H9 (cell line): ENCODE results near the gene GRID1. TPM values are rescaled to one million over a fixed set of nuclear protein-coding genes. Genes with fewer than 3 reads are reported as not detected.
A peak's percentile ranks its signal among the peaks of the same experiment; 100 is the strongest.

Experiments
- DNase-seq: peaks from one replicate; pipeline ENCODE4 v3.0.0-alpha.2; 2017
- H2AFZ ChIP-seq: one replicate; pipeline ENCODE4 v1.6.1; 2013; ENCODE audit warnings: mild to moderate bottlenecking, low read length, control low read depth, moderate library complexity
- H2AK5ac ChIP-seq: 2 replicates; pipeline ENCODE4 v1.6.1; 2013; ENCODE audit warnings: low read length, control low read depth, mixed read lengths; ENCODE audit not compliant: insufficient read length
- H2BK120ac ChIP-seq: one replicate; pipeline ENCODE4 v1.6.1; 2013; ENCODE audit warnings: low read depth, mild to moderate bottlenecking, low read length, control low read depth, inconsistent platforms; ENCODE audit not compliant: poor library complexity, severe bottlenecking
- H2BK12ac ChIP-seq: 2 replicates; pipeline ENCODE4 v1.6.1; 2013; ENCODE audit warnings: low read length, control low read depth, mixed read lengths, low read depth; ENCODE audit not compliant: insufficient read length
- H2BK15ac ChIP-seq: 2 replicates; pipeline ENCODE4 v1.6.1; 2013; ENCODE audit warnings: low read depth, low read length, control low read depth
- H2BK20ac ChIP-seq: one replicate; pipeline ENCODE4 v1.6.1; 2013; ENCODE audit warnings: low read depth, mild to moderate bottlenecking, low read length, control low read depth, inconsistent platforms; ENCODE audit not compliant: poor library complexity, severe bottlenecking
- H2BK5ac ChIP-seq: 2 replicates; pipeline ENCODE4 v1.6.1; 2013; ENCODE audit warnings: low read length, control low read depth, mixed read lengths; ENCODE audit not compliant: insufficient read length
- H3K14ac ChIP-seq: 2 replicates; pipeline ENCODE4 v1.6.1; 2013; ENCODE audit warnings: low read length, control low read depth; ENCODE audit not compliant: insufficient read depth
- H3K18ac ChIP-seq: 2 replicates; pipeline ENCODE4 v1.6.1; 2013; ENCODE audit warnings: low read depth, mild to moderate bottlenecking, mixed read lengths, low read length, control low read depth; ENCODE audit not compliant: insufficient read length
- H3K23ac ChIP-seq: 2 replicates; pipeline ENCODE4 v1.6.1; 2013; ENCODE audit warnings: low read length, control low read depth, mixed read lengths, low read depth; ENCODE audit not compliant: insufficient read length
- H3K23me2 ChIP-seq: 2 replicates; pipeline ENCODE4 v1.6.1; 2013; ENCODE audit warnings: low read depth, mild to moderate bottlenecking, mixed read lengths, low read length, control low read depth; ENCODE audit not compliant: insufficient read length, poor library complexity, severe bottlenecking
- H3K27ac ChIP-seq: 2 replicates; pipeline ENCODE4 v1.5.1; 2013; ENCODE audit warnings: low read length, control low read depth, mixed read lengths, low read depth; ENCODE audit not compliant: insufficient read length
- H3K27me3 ChIP-seq: 2 replicates; pipeline ENCODE4 v1.6.1; 2013; ENCODE audit warnings: low read length, control low read depth, inconsistent platforms; ENCODE audit not compliant: insufficient read depth
- H3K4ac ChIP-seq: 2 replicates; pipeline ENCODE4 v1.6.1; 2013; ENCODE audit warnings: low read depth, mild to moderate bottlenecking, control low read depth, inconsistent platforms, low read length, moderate library complexity
- H3K4me1 ChIP-seq: 2 replicates; pipeline ENCODE4 v1.6.1; 2013; ENCODE audit warnings: low read length, control low read depth, inconsistent platforms; ENCODE audit not compliant: insufficient read depth
- H3K4me2 ChIP-seq: 2 replicates; pipeline ENCODE4 v1.6.1; 2013; ENCODE audit warnings: low read length, control low read depth, mixed read lengths; ENCODE audit not compliant: insufficient read length, insufficient read depth
- H3K56ac ChIP-seq: 2 replicates; pipeline ENCODE4 v1.6.1; 2013; ENCODE audit warnings: low read depth, mild to moderate bottlenecking, mixed read lengths, low read length, control low read depth; ENCODE audit not compliant: insufficient read length
- H3K79me1 ChIP-seq: 2 replicates; pipeline ENCODE4 v1.6.1; 2013; ENCODE audit warnings: low read depth, mild to moderate bottlenecking, moderate library complexity, low read length, control low read depth, inconsistent platforms; ENCODE audit not compliant: insufficient read depth, poor library complexity, severe bottlenecking
- H3K79me2 ChIP-seq: 2 replicates; pipeline ENCODE4 v1.6.1; 2013; ENCODE audit warnings: low read length, control low read depth, inconsistent platforms; ENCODE audit not compliant: insufficient read depth
- H3K9ac ChIP-seq: 2 replicates; pipeline ENCODE4 v1.6.1; 2013; ENCODE audit warnings: low read length, control low read depth, mixed read lengths; ENCODE audit not compliant: insufficient read length; ENCODE audit errors: extremely low read depth
- H3K9me3 ChIP-seq: one replicate; pipeline ENCODE4 v1.6.1; 2013; ENCODE audit warnings: low read depth, low read length, inconsistent platforms; ENCODE audit not compliant: control insufficient read depth
- H3T11ph ChIP-seq: one replicate; pipeline ENCODE4 v1.6.1; 2013; ENCODE audit warnings: mild to moderate bottlenecking, low read length, control low read depth, inconsistent platforms
- H4K20me1 ChIP-seq: one replicate; pipeline ENCODE4 v1.6.1; 2013; ENCODE audit not compliant: control insufficient read depth, insufficient read length, insufficient read depth
- H4K5ac ChIP-seq: 2 replicates; pipeline ENCODE4 v1.6.1; 2013; ENCODE audit warnings: low read depth, mild to moderate bottlenecking, mixed read lengths, low read length, control low read depth; ENCODE audit not compliant: insufficient read length
- H4K8ac ChIP-seq: replicated peaks from 2 replicates; pipeline ENCODE4 v1.6.1; 2013; ENCODE audit warnings: low read length, control low read depth, mixed read lengths, low read depth; ENCODE audit not compliant: insufficient read length
- H4K91ac ChIP-seq: 2 replicates; pipeline ENCODE4 v1.6.1; 2013; ENCODE audit warnings: low read depth, mild to moderate bottlenecking, moderate library complexity, mixed read lengths, low read length, control low read depth; ENCODE audit not compliant: insufficient read length
- H3K27ac Mint-ChIP-seq, 3 experiments: 2 replicates in 2 of 3; 3 replicates in 1 of 3; pipeline ENCODE4 v1.8.0; 2020 to 2021; ENCODE audit warnings: mixed read lengths in 3 of 3, mild to moderate bottlenecking in 1 of 3, moderate library complexity in 1 of 3
- H3K27me3 Mint-ChIP-seq: 2 replicates; pipeline ENCODE4 v1.8.0; 2021; ENCODE audit warnings: low read depth, mild to moderate bottlenecking, moderate library complexity, mixed read lengths
- H3K36me3 Mint-ChIP-seq, 3 experiments: 2 replicates in 2 of 3; 3 replicates in 1 of 3; pipeline ENCODE4 v1.8.0; 2020 to 2021; ENCODE audit warnings: low read depth in 3 of 3, mixed read lengths in 3 of 3; ENCODE audit not compliant: insufficient read depth in 1 of 3
- H3K4me1 Mint-ChIP-seq, 2 experiments: 2 replicates each; pipeline ENCODE4 v1.8.0; 2020; ENCODE audit warnings: mixed read lengths in 2 of 2
- H3K4me3 Mint-ChIP-seq, 2 experiments: 2 replicates in 1 of 2; 3 replicates in 1 of 2; pipeline ENCODE4 v1.8.0; 2020 to 2021; ENCODE audit warnings: mild to moderate bottlenecking in 2 of 2, mixed read lengths in 2 of 2, moderate library complexity in 1 of 2
- H3K9me3 Mint-ChIP-seq, 2 experiments: 2 replicates in 1 of 2; 3 replicates in 1 of 2; pipeline ENCODE4 v1.8.0; 2020; ENCODE audit warnings: mild to moderate bottlenecking in 2 of 2, mixed read lengths in 2 of 2, moderate library complexity in 1 of 2
- WGBS: extraction: QIAGEN DNeasy Blood & Tissue Kit; methylation state at CpG from one replicate; pipeline ENCODE4 v1.1.7; 2013; ENCODE audit warnings: missing lambda C conversion rate, low lambda C conversion rate, mixed read lengths; ENCODE audit not compliant: insufficient read length; ENCODE audit errors: extremely low coverage; 5-methylcytosine and 5-hydroxymethylcytosine counted together
- total RNA-seq: library from RNA; stranded (reverse); gene quantifications from 2 replicates; pipeline ENCODE4 v1.2.1, GENCODE V29; 2021
- TF ChIP-seq, protein P1 (sequence below): fragments of 200-600 bp; sonication (generic); conservative IDR thresholded peaks from 3 replicates; pipeline ENCODE4 v1.8.0; 2021; ENCODE audit warnings: antibody characterized with exemption, mild to moderate bottlenecking

Gene GRID1
- total RNA-seq, 1 experiment from 2014 or later: 0.35 TPM

DNA sequence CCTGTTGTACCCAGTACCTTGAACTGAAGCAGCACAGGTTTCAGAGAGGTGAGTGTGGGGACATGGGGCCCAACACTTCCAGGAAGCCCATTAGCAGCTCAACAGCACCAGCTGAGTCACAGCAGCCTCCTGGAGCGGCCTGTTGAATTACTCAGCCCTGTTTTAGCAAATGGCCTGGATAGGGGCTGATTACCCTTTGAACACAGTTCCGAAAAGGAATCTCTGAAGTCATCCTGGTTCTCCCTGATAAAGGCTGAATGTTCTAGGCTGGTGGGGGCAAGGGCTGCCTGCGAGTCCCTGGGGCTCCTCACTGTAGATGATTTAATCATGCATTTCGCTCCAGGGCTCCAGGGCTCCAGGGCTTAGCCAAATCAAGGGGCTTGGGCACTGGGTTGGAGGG is 287.5 kb downstream of the GRID1 start:
- Histone ChIP-seq H2AK5ac (no peak overlapping the region), H2AFZ (no peak overlapping the region), H3K27me3 (no peaks in the 10 kb centered on the region), H4K5ac (no peak overlapping the region), H3K79me2 (no peaks in the 10 kb centered on the region), H2BK12ac (no peak overlapping the region), H3K9me3 (no peaks in the 10 kb centered on the region), H2BK120ac (no peak overlapping the region), H3K56ac (no peak overlapping the region), H4K8ac (no peak overlapping the region), H4K91ac (no peak overlapping the region), H3K14ac (no peak overlapping the region), H3K4me1 (no peaks in the 10 kb centered on the region), H3K27ac (no peak overlapping the region), H3K23ac (no peak overlapping the region), H3K18ac (no peak overlapping the region), H3T11ph (no peak overlapping the region), H3K9ac (no peak overlapping the region), H2BK15ac (no peak overlapping the region), H2BK5ac (no peak overlapping the region), H4K20me1 (no peaks in the 10 kb centered on the region), H3K23me2 (no peaks in the 10 kb centered on the region), H3K4ac (no peak overlapping the region), H2BK20ac (no peak overlapping the region), H3K4me2 (no peak overlapping the region), H3K79me1 (no peaks in the 10 kb centered on the region)
- peak; percentile 67 for DNase-seq
- Mint-ChIP-seq H3K27ac (peak overlapping the region in 1 of 3 experiments; percentile 68; a peak in 1 of 7 replicates), H3K9me3 (no peaks in the 10 kb centered on the region; a peak in 1 of 5 replicates), H3K27me3 (peaks cover 9% of the 10 kb centered on the region; the same call in 1 of the 2 replicates), H3K4me1 (peaks cover 16% of the 10 kb centered on the region in 2 experiments), H3K4me3 (no peak overlapping the region), H3K36me3 (no peaks in the 10 kb centered on the region; a peak in 1 of 7 replicates)
- TF ChIP-seq, protein P1, sequence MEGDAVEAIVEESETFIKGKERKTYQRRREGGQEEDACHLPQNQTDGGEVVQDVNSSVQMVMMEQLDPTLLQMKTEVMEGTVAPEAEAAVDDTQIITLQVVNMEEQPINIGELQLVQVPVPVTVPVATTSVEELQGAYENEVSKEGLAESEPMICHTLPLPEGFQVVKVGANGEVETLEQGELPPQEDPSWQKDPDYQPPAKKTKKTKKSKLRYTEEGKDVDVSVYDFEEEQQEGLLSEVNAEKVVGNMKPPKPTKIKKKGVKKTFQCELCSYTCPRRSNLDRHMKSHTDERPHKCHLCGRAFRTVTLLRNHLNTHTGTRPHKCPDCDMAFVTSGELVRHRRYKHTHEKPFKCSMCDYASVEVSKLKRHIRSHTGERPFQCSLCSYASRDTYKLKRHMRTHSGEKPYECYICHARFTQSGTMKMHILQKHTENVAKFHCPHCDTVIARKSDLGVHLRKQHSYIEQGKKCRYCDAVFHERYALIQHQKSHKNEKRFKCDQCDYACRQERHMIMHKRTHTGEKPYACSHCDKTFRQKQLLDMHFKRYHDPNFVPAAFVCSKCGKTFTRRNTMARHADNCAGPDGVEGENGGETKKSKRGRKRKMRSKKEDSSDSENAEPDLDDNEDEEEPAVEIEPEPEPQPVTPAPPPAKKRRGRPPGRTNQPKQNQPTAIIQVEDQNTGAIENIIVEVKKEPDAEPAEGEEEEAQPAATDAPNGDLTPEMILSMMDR: no peak
- WGBS: no CpG with 5 or more reads among the region's 4 CpGs
